CD4-positive, alpha-beta T cell treated with Interleukin-1 beta for 1 hour (primary cell): ENCODE data around the gene IQCN.
"Not testable (repeated sequence)": the region's sequence is repeated elsewhere in the genome, so short reads cannot be mapped to it uniquely, and the experiment has no call there.

ENCODE experiments used
- DNase-seq, 2 donors: peaks; one replicate each; pipeline ENCODE4 v3.0.0-alpha.2; 2020 to 2022

Gene IQCN

DNA sequence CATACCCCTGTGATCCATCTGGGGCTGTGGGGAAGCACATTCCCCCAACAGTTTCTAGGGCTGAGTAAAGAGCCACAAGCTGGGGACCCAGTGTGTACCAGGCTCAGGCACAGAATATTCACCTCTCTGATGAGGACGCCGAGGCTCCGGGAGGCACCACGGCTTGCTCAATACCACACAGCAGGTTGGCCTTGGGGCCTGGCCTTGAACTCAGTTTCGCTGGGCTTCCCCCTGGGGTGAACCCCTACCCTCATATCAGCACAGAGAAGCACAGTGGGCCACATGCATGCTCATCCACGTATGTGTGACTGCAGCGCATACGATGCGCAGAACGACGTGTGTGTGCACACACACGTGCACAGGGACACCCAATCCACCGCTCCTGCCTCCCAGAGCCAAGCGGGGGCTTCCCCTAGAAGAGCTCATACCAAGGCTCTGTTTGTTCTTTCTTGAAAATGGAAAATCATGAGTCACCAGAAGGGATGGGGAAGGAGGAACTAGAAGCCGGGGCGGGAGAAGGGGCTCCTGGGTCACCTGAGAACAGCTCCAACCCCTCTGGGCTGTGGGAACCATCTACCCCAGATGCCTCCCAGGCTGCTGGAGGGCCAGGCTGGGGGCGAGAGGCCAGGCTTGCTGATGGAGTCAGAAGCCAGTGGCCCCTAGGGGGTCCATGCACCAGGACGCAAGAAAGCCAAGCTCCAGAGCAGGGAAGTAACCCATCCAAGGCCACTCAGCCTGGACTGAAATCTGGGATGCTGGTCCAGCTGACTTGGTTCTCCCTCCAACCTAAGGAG lies 43.1 kb downstream of the IQCN start:
- no peak for DNase-seq

- no peak for DNase-seq
These were observed 44.3 kb downstream of the IQCN start for GRCh38 chr19:18229915-18230314.

- DNase-seq: no peak
These were observed 44.8 kb downstream of the IQCN start for GRCh38 chr19:18229474-18229873.

DNA sequence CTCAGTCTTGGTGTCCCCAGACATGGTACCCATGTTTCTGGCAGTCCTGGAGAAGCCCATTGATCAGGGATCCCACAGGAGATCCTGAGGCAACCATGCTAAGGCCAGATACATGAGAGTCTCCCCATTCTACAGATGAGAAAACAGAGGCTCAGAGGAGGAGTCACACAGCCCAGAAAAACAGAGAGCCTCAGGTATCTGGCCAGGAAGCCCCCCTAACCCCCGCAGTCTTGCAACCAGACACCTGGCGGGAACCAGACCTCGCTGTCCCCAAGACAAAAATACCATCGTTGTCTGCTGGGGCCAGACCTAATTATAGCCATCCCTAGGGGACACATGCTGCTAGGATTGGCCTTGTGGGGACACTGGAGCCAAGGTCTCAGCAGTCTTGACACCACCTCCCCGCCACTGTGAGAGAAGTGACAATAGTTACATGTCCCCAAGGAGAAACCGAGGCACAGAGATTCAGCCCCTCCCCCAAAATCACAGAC lies 46.4 kb downstream of the IQCN start:
- no peak for DNase-seq

DNA sequence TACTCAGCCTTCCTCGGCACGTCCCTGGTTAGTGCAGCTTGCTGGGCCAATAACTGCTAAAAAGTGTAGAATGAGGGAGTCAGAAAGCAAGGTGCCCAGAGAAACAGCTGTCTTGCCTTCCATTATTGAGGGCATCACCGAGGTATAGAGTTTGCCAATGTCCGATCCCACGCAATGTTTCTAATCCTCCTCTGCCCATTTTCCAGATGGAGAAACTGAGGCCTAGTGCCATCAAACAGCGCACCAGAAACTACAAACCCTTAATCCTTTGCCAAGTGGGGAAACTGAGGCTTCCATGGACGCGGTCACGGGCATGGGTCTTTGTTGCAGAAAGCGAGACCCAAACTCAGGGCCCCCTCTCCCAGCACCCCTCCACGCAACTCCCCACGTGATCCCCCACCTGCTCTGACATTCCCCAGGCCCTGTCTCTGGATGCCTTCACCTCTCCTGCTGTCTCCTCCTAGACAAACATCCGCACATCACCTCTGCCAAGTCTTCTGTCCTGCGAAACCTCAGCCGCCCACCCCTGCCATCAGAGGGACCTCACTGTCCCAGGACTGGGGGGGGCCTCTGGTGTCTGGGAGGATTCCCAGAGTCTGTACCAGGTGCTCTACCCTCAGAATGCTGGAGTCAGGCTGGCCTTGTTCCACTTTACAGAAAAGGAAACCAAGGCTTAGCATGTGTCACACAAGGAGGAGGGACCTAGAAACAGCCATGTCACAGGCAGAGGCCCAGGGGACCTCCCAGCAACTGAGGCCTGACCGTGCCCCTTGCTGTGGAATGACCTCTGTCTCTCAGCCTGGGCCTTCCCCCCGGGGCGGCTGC lies 47.1 kb downstream of the IQCN start:
- DNase-seq: no peak

GRCh38 chr19:18225702-18226468 lies 48.4 kb downstream of the IQCN start, which contains the start of gene PDE4C:
Gene PDE4C, minus strand, starts transcription at chr19:18226438. Its CDS starts 23 bp downstream, at chr19:18226415.
- DNase-seq: no peak

GRCh38 chr19:18225355-18225701 lies 48.9 kb downstream of the IQCN start:
- no peak for DNase-seq

DNA sequence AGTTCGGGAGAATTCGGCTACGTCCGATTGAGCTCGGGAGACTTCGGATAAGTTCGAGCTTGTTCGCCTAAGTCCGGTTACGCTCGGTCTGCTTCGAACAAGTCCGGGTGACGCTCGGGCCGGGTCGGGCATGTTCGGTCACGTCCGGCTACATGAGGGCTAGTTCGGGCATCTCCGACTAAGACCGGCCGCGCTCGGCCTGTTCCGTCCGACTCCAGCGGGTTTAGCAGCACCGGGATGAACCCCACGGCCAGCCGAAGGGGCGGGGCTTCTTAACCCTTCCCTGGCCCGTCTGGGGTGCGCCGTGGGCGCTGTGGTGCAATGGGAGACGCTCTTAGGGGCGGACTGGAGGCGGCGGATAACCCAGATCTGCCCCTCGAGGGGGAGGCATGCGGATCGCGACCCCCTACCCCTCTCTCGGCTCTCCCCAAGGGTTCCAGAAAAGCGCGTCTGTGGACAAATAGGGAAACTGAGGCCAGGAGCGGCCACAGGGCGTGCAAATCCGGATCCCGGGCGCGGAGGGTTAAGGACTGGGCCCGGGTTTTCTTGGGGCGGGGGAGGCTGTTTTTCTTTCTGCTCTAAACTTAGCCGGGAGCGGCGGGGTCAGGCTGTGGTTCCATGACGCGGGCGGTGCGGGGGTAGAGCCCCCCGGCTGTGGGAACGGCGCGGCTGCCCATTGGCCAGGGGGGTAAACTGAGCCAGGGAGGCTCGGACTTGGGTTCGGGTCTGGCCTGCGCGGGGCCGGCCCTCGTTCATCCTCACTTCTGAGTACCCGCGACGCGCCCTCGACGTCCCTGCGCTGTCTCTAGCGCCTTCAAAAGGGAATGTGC lies 49.5 kb downstream of the IQCN start:
- DNase-seq: peak; percentile 89 to 91

DNA sequence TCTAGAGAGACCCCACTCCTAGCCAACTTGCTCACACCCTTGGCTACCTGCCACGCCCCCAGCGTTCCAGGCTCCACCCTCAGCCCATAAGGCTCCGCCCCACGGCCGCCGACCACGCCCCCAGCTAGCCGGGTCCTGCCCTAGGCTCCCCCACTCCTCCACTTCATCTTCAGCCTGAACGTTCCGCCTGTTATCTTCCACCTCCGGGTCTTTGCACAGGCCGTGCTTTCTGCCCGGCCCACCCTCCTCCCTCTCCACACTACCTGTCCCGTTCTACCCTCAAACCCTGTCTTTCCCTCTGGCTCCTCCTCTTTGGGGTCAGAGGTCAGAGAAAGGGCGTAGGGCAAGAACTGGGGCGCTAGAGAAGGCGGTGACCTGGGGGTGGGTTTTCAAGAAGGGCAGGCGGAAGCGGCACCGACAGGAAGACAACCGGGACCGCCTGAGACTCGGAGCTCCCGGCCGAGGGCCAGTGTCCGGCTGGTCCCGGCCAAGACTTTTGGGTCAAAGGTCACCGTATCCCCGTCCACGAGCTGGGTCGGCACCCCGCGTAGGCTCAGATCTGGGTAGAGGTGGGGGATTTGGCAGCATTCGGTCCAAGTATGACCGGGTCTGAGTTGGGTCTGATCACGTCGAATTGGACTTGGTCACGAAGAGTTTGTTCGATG lies 50.3 kb downstream of the IQCN start:
- no peak for DNase-seq

- no peak for DNase-seq
These were observed 52.2 kb downstream of the IQCN start for GRCh38 chr19:18221815-18222725.

DNA sequence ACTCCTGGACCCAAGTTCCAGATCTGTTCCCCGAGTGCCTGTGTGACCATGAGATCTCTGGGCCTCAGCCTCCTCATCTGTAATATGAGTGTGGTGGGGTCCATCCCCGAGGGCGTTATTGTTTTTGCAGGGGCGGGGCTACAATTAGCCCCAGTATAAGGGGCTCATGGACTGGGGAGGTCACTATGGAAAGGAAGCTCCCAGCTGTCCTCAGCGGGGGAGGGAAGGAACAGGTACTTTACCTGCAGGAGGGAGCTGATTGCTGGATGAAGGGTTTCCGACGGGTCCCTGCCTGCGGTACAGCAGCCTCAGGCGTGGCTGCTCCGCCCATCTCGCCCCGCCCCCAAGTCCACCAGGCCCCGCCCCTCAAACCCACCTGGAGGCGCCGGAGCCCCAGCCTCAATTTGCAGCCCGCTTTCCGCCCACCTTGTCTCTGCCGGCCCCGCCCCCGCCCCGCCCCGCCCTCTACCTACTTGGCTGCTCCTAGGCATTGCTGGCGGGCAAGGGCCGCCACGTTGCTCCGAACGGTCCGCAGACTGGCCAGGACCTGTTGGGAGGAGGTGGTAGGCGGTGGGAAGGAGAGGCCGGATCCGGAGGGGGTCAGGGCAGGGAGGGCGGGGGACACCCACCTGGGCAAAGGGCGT lies 53.5 kb downstream of the IQCN start:
- DNase-seq: no peak

DNA sequence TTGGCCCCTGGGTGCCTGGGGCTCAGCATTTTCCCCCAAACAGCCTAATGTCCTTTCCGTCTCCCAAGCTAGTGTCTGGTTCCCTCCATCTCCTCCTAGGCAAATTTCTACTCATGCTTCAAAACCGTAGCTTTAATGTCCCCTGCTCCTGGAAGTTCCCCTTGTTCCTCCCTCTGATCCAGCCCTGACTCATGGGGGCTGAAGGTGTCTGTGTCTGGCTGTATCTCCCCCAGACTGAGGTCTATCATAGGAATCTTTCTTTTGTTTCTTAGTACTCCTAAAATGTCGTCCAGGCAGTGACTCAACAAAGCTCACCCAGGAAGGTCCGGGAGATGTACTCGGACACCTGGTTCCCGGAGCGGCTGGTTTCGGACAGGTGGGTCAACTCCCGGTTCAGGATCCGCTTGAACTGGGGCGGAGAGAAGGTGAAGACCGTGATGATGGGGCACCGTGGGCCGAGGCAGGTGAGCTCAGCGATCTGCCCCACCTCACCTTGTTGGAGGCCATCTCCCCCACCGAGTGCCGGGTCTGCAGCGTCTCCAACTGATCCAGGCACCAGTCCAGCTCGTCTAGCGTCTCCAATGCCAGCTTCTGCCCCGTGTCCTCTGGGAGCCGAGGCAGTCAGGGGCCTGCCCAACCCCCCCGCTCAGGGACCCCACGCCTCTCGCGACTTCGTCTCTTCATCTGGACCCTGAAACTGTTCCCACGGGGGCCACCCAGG lies 54.2 kb downstream of the IQCN start:
- DNase-seq: no peak

DNA sequence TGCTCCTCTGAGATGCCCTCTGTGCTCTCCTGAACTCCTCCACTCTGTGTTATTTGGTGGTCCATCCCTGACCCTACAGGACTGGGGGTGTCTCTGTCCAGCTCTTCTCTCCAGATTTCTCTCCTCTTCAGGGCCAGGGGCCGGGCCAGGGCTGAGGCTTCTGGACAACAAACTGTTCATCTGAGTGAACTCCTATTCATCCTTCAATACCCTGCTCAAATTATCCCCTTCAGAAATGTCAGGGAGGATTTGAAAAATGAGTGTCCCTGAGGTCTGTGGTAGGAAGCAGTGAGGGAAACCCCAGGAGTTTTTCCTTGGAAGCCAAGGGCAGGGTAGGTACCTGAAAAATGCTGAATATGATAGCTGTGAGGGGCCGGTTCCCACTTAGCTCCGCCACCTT lies 55.7 kb downstream of the IQCN start:
- no peak for DNase-seq

DNA sequence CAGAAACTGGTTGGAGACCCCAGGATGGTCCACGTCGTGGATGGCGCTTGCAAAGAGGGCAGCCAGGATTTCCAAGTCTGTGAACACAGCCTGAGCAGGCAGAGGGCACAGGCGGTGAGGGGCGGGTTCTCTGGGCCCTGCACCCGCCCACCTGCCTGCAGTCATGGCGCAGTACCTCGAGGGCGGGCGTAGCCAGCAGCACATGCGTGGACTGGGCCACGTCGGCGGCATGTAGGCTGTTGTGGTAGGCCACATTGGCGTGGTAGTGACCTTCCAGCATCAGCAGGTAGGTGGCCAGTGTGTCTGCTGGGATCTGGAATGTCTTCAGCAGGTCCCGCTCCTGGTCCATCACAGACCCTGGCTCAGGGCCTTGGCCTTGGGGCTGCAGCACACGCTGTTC lies 56.1 kb downstream of the IQCN start:
- no peak for DNase-seq

GRCh38 chr19:18216789-18217188 lies 57.5 kb downstream of the IQCN start:
- DNase-seq: no peak

DNA sequence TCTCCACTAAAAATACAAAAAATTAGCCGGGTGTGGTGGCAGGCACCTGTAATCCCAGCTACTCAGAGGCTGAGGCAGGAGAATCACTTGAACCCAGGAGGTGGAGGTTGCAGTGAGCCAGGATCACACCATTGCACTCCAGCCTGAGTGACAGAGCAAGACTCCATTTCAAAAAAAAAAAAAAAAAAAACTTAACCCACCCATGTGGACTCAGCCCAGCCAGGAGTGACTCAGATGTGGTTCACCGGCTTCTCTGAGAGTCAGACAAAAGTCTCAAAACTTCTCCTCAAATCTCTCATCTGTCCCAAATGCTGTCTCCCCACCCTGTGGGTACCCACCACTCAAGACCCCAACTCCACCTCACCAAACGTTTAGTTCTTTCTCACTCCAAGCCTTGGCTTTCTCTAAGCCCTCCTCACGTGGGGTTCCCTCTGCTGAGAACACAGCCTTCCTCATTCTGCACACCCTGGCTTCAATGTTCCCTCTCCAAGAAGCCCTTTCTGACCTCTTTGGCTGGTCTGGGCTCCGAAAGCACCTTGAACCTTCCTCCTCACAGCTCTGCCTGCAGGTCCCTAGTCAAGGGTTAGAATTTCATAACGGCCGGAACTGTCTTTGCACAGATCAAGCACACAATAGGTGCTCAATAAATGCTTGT lies 59.3 kb downstream of the IQCN start:
- no peak for DNase-seq

DNA sequence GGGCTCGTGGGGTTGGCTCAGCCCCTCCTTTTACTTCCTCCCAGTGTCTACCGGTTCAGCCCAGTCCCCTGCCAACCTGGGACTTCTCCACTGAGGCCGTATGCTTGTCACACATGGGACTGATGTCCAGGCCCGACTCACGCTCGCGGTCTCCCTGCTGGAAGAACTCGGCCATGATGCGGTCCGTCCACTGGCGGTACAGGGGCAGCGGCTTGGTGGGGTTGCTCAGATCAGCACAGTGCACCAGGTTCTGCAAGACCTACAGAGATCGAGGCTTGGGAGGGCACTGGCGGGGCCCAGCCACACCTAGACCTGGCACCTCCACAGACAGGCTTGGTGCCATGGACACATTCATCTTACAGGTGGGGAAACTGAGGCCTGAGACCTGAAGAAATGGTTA lies 62.6 kb downstream of the IQCN start:
- no peak for DNase-seq

GRCh38 chr19:18209912-18210311 lies 64.3 kb downstream of the IQCN start:
- DNase-seq: not testable (repeated sequence)
